ENCODE measurements around the gene SLC45A3. TPM values are rescaled to one million over a fixed set of nuclear protein-coding genes. Genes with fewer than 3 reads are reported as not detected.
A peak's percentile ranks its signal among the peaks of the same experiment; 100 is the strongest.

Gene SLC45A3
- total RNA-seq, 1 donor, result 78.6 TPM

- no peak for DNase-seq (ENCODE audit: low read depth in 2 of 3, low spot score in 2 of 3)
Measured at GRCh38 chr1:205670611-205671430, 9.5 kb downstream of the SLC45A3 start.

DNA sequence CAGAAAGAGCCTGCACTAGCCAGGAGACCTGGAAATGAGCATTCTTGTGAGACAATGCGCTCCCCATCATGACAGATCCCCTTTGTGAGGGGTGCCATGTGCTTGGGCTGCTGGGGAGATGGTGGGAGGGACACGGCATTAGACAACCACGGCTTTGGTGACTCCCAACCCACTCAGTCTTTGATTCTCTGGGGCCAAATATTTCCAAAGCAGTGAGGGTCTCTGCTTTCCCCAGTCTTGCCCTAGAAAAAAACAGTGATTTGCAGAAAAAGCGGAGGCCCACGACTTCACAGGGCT lies 10.2 kb downstream of the SLC45A3 start:
- no peak for DNase-seq (ENCODE audit: low read depth in 2 of 3, low spot score in 2 of 3)

DNA sequence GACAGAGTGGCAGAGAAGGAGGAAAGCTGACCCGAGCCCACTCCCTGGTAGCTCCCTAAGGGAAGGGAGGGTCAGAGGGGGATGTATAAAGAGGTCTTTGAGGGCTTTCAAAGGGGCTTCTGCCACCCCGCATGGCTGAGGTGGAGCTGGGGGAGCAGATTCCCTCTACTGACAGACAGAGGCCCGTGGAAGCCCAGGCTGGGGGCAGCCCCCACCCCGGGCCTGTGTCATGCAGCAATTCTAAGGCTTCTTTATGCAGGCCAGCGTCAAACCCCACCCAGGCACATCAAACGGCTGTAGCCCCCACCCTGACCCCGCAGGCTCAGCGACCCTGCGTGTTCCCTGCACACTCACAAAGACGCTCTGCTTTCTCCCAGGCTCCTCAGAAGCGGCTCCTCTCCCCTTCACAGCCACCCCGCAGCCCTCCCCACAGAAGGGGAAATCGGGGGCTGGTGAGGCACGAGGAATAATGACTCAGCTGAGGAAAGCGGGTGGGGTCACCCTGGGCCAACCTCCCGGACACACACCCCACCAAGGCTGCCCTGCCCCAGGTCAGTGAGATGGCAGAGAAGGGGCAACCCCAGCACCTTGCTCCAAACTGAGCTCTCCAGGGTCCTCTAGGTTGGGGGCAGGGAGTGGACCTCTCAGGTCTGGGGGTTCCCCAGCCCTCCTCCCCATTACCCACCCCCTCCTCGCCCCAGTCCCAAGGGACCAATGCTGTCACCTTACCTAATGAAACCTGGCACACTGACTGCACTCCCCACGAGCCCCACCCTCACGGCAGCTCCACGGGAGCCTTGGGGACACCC lies 10.8 kb downstream of the SLC45A3 start:
- DNase-seq (ENCODE audit: low read depth in 2 of 3, low spot score in 2 of 3), result peak in 2 of 3 donors; percentile 42 to 66

GRCh38 chr1:205668951-205669340 lies 11.4 kb downstream of the SLC45A3 start:
- peak in 2 of 3 donors; percentile 53 to 75 for DNase-seq (ENCODE audit: low read depth in 2 of 3, low spot score in 2 of 3)

DNA sequence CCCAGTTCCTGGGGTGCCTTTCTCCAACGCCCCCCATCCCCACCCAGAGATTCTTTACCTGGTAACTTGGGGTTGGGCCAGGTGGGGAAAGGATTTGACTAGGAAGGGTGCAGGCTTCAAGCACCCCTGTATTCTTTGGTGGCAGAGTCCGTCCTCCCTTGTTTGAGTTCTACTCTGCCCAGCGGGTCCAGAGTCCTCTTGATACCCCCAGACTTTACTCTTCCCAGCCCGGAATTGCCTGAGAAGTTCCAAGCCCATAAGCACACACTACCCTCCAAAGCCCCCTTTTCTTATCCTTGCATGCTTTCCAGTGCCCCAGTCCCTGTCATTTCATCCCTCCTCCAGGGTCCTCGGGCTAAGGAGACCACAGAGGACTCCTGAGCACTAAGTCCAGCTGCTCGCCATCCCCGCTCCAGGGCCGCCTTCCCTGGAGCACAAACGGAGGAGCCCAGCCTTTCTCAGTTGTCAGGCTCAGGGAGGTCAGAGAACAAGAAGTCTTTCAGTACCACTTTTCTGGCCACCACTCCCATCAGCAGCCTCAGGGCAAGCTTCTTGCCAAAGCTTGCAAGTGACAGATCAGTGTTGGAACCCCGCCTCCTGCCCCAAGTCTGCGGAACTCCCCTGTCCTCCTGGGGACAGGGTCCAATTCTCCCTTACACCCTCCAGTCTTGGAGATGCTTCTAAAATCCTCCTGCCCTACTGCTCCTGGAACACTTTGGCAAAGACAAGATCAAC lies 12.2 kb downstream of the SLC45A3 start:
- DNase-seq (ENCODE audit: low read depth in 2 of 3, low spot score in 2 of 3), result no peak

GRCh38 chr1:205666372-205667166 lies 13.7 kb downstream of the SLC45A3 start:
- DNase-seq (ENCODE audit: low read depth in 2 of 3, low spot score in 2 of 3), result no peak

DNA sequence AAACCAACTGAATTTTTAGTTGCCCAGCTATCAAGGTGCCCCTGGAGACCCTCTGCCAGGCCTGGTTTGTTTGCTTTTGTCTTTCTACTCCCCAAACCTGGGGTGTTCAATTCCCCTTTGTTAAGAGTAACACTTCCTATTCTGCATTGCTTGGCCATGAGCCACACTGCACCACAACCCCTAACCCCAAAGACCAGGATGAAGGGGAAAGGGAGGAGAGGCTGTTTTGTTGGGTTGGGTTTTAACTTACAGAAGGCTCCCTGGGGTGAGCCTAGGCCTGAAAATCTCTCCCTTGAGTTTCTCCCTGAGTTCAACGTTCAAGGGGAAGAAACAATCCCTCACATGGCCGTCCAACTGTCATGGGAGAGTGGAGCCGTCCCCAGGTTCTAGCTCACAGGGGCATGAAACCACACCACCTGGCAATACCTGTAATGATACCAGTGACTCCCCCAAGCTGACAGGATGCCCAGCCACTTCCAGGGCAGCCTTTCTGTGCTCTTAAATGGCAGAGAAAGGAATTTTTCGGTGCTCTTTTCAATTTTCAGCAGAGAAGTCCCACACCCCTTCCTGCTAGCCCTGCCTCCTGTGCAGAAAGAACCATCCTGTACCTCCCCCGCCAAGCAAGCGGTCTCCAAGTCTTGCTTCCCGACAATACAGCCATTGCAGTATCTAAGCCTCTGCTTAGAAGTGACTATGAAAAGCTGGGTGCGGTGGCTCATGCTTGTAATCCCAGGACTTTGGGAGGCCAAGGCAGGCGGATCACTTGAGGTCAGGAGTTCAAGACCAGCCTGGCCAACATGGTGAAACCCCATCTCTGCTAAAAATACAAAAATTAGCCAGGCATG lies 14.9 kb downstream of the SLC45A3 start:
- DNase-seq (ENCODE audit: low read depth in 2 of 3, low spot score in 2 of 3), result no peak

DNA sequence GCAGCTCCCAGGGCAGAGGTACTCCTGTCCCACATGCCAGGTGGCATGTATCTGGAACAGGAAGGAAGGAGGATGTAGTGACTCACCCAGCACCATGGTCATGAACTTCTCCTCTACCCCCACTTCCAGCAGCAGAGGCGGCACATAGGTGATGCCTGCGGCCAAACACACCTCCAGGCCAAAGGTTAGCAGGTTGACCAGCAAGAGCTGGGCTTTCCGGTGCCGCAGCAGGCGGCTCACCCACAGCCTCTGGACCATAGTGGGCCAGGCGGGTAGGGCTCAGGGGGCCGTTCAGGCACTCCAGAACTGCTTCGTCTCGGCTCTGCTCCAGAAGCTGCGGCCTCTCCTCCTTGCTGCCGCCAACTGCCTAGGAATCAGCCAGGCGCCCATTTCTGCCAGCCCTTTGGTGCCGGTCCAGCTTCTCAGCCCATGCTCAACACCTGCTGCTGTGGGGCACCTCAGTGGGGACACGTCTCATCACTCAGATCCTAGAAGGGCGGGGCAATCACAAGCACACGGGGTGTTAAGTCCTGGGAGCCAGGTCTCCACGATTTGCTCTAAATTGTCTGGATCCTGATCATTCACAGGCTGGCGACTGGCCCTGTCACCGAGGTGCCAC lies 15.8 kb downstream of the SLC45A3 start:
- DNase-seq (ENCODE audit: low read depth in 2 of 3, low spot score in 2 of 3), result no peak

- DNase-seq (ENCODE audit: low read depth in 2 of 3, low spot score in 2 of 3), result no peak
Measured at GRCh38 chr1:205663286-205663936, 16.9 kb downstream of the SLC45A3 start.

DNA sequence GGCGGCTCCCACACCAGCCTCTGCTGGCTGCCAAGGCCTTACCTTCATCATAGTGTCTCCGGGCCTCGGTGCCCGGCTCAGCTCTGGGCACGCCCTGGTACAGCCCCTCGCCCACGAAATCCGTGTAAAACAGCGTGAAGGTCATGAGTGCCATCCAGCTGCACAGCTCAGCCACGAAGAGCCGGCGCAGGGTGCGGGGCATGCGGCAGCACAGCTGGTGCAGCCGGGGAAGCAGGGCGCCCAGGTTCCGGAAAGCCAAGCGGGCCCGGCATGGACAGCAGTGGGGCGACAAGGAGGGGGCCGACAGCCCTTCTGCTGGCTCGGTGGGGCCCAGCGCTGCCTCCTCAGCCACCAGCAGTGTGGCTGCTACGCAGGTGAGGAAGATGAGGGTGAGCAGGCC lies 17.5 kb downstream of the SLC45A3 start:
- DNase-seq (ENCODE audit: low read depth in 2 of 3, low spot score in 2 of 3), result no peak

DNA sequence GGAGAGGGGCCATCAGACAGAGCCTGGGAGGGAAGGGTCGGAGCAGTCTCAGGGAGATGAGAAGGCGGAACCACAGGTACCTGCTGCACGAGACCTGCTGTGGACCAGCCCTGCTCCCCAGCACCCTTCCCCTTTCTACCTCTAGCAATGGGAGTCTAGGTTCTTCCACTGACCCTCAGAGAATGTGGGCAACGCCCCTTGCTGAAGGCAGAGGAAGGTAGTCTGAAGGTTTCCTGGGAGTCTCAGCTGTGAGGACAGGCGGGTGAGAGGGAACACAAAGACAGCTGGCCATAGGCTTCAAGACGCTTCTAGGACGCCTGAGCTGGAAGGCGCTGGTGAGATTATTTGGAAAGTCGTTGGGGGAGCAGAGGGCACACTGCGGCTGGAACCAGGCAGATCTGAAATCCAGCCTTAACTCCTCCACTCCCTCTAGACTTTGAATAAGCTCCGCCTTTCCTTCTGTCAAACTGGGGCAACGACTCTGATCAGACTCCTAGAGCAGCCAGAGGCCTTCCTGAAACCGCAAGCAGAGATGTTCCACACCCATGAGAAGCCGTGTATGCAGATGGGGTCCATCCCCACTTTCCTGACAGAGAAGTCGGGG lies 18.1 kb downstream of the SLC45A3 start:
- DNase-seq (ENCODE audit: low read depth in 2 of 3, low spot score in 2 of 3), result no peak

- DNase-seq (ENCODE audit: low read depth in 2 of 3, low spot score in 2 of 3), result no peak
Measured at GRCh38 chr1:205661429-205662134, 18.7 kb downstream of the SLC45A3 start.

DNA sequence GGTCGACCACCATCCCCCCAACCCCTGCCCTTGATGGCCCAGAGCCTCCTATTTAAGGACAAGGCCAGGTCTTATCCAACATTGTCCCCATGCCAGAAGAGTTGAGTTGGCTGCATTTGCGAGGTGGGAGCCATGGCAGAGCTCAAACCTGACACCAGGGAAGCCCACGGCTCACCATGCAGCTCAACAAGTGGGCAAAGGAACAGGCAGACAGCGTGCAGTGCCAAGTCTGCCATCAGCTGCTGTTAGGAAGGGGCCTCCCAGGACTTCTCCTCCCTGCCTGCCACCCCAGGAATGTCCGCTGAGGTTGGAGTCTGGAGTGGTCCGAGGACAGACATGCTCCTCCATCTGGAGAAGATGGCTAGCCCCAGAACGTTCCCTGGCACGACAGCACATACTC lies 19.9 kb downstream of the SLC45A3 start:
- no peak for DNase-seq (ENCODE audit: low read depth in 2 of 3, low spot score in 2 of 3)

DNA sequence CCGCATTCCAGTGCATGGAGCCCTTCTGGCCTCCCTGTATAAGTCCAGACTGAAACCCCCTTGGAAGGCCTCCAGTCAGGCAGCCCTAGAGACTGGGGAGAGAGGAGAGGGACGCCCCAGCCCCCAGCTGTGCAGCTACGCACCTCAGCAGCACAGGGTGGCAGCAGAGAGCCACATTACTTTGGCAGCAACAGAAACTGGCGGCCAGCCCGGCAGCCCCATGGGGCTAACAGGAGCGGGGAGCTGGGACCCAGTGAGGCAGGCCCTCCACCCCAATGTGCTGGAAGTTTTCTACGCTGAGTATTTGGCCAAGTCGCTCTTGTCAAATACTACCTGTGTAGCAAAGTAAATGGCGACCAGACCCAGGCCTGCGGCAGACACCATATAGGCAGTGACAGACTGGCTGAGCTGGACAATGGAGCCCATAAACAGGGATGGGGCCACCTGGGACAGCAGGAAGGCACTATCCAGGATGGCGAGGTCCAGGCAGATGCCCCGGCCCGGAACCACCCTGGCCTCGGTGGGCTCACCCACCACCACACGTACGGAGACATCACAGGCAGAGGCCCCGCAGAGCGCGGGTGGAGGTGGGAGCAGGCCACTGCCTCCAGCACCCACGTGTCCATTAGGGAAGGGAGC lies 21.2 kb downstream of the SLC45A3 start:
- DNase-seq (ENCODE audit: low read depth in 2 of 3, low spot score in 2 of 3), result peak; percentile 39 to 82 (median 71)

GRCh38 chr1:205656236-205656635 lies 24.1 kb downstream of the SLC45A3 start:
- DNase-seq (ENCODE audit: low read depth in 2 of 3, low spot score in 2 of 3), result no peak

DNA sequence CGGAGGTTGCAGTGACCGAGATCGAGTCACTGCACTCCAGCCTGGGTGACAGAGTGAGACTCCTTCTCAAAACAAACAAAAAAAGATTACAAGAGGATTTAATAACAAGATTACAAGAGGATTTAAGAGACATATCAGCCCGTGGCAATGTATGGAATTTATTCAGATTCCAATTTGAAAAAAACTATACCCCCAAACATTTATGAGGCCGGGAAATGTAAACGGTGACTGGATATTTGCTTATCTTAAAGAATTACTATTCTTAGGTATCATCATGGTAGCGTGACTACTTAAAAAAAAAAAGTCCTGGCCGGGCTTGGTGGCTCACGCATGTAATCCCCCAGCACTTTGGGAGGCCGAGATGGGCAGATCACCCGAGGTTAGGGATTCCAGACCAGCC lies 27.3 kb downstream of the SLC45A3 start:
- DNase-seq (ENCODE audit: low read depth in 2 of 3, low spot score in 2 of 3), result no peak

GRCh38 chr1:205650241-205650640 lies 30.1 kb downstream of the SLC45A3 start:
- no peak for DNase-seq (ENCODE audit: low read depth in 2 of 3, low spot score in 2 of 3)

Measured in hematopoietic multipotent progenitor cell (in vitro differentiated cells).